G401 (cell line): ENCODE results near the gene AFP. TPM values are rescaled to one million over a fixed set of nuclear protein-coding genes. Genes with fewer than 3 reads are reported as not detected.

Experiments used
- DNase-seq: peaks from one replicate; pipeline ENCODE4 v3.0.0-alpha.2; 2015; ENCODE audit warnings: low spot score
- in situ Hi-C: cut with HindIII; loops from 2 replicates; pipeline ENCODE4 v1.10.0; 2016; ENCODE audit warnings: low sequenced_read_pairs, mixed read lengths
- total RNA-seq: library from RNA; depleted of rRNA; stranded (reverse); fragments of >200 nt; shearing (Covaris generic); gene quantifications from 2 replicates; pipeline ENCODE4 v1.2.3, GENCODE V29; 2014

The AFP gene
- total RNA-seq, 1 experiment from 2014 or later = not detected

DNA sequence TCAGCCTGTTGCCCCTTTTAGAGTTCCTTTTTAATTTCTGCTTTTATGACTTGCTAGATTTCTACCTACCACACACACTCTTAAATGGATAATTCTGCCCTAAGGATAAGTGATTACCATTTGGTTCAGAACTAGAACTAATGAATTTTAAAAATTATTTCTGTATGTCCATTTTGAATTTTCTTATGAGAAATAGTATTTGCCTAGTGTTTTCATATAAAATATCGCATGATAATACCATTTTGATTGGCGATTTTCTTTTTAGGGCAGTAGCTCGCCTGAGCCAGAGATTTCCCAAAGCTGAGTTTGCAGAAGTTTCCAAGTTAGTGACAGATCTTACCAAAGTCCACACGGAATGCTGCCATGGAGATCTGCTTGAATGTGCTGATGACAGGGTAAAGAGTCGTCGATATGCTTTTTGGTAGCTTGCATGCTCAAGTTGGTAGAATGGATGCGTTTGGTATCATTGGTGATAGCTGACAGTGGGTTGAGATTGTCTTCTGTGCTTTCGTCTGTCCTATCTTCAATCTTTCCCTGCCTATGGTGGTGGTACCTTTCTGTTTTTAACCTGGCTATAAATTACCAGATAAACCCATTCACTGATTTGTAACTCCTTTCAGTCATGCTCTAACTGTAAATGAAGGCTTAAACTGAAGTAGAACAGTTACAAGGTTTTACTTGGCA lies 24.1 kb upstream of the AFP start:
- in situ Hi-C loops = no loop called here
- DNase-seq = no peak

- in situ Hi-C loops = no loop called here
- DNase-seq = no peak
Observed at GRCh38 chr4:73413294-73413755, 22.7 kb upstream of the AFP start.

GRCh38 chr4:73414936-73415271 lies 21.1 kb upstream of the AFP start:
- DNase-seq = no peak
- in situ Hi-C loops = no loop called here

DNA sequence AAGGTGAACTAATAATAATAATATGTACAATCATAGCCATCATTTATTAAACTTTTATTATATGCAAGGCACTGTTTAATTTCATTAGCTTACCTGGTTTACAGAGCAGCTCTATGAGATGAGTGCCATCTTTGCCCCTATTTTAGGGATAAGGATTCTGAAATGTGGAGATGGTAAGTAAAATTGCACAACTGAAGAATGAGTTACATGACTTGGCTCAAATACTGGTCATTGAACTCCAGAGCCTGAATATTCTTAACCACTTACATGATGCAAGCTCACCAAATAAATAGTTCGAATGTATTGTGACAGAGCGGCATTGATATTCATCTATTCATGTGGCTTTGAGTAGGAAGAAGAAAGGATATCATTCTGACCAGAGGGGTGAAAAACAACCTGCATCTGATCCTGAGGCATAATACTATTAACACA lies 20.2 kb upstream of the AFP start:
- DNase-seq = no peak
- in situ Hi-C loops = no loop called here

DNA sequence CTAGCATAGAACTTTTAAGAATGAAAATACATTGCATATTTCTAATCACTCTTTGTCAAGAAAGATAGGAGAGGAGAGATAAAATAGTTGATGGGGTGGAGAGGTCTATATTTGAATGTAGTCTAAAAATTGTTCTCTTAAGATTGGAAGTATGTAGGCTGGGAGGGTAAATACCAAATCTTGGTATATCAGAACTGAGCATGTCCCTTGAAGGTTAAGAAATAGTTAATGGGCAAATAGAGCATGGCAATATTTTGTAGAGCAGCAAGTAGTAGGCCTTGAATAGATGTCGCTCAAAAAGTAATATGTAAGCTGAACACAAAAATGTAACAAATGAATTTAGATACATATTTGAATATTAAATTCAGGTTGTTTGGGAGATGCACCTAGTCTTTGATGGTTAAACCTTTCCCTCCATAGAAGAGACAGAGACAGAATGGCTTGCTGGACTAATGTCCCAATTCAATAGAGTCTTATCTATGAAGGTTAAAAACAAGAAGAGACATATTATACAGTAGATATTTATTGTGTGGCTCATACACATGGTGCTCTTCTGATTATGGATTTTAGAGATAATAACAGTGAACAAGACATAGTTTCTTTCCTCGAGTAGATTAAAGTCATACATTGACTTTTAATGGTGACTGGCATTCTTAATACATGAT lies 19.5 kb upstream of the AFP start:
- DNase-seq = no peak
- in situ Hi-C loops = no loop called here

DNA sequence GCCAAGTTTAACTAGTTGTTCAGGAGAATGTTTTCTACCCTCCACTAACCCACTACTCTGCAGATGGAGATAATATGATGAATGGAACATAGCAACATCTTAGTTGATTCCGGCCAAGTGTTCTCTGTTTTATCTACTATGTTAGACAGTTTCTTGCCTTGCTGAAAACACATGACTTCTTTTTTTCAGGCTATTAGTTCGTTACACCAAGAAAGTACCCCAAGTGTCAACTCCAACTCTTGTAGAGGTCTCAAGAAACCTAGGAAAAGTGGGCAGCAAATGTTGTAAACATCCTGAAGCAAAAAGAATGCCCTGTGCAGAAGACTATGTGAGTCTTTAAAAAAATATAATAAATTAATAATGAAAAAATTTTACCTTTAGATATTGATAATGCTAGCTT lies 18.7 kb upstream of the AFP start:
- DNase-seq = no peak
- in situ Hi-C loops = no loop called here

DNA sequence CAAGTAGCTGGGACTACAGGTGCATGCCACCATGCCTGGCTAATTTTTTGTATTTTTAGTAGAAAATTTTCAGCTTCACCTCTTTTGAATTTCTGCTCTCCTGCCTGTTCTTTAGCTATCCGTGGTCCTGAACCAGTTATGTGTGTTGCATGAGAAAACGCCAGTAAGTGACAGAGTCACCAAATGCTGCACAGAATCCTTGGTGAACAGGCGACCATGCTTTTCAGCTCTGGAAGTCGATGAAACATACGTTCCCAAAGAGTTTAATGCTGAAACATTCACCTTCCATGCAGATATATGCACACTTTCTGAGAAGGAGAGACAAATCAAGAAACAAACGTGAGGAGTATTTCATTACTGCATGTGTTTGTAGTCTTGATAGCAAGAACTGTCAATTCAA lies 18.0 kb upstream of the AFP start:
- DNase-seq = no peak
- in situ Hi-C loops = no loop called here

DNA sequence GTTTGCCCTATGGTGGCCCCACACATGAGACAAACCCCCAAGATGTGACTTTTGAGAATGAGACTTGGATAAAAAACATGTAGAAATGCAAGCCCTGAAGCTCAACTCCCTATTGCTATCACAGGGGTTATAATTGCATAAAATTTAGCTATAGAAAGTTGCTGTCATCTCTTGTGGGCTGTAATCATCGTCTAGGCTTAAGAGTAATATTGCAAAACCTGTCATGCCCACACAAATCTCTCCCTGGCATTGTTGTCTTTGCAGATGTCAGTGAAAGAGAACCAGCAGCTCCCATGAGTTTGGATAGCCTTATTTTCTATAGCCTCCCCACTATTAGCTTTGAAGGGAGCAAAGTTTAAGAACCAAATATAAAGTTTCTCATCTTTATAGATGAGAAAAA lies 17.3 kb upstream of the AFP start:
- no peak for DNase-seq
- in situ Hi-C loops = no loop called here

DNA sequence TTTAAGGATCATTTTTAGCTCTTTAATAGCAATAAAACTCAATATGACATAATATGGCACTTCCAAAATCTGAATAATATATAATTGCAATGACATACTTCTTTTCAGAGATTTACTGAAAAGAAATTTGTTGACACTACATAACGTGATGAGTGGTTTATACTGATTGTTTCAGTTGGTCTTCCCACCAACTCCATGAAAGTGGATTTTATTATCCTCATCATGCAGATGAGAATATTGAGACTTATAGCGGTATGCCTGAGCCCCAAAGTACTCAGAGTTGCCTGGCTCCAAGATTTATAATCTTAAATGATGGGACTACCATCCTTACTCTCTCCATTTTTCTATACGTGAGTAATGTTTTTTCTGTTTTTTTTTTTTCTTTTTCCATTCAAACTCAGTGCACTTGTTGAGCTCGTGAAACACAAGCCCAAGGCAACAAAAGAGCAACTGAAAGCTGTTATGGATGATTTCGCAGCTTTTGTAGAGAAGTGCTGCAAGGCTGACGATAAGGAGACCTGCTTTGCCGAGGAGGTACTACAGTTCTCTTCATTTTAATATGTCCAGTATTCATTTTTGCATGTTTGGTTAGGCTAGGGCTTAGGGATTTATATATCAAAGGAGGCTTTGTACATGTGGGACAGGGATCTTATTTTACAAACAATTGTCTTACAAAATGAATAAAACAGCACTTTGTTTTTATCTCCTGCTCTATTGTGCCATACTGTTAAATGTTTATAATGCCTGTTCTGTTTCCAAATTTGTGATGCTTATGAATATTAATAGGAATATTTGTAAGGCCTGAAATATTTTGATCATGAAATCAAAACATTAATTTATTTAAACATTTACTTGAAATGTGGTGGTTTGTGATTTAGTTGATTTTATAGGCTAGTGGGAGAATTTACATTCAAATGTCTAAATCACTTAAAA lies 16.6 kb upstream of the AFP start:
- in situ Hi-C loops = no loop called here
- DNase-seq = no peak

- in situ Hi-C loops = no loop called here
Observed at GRCh38 chr4:73420615-73421014, 15.4 kb upstream of the AFP start.

GRCh38 chr4:73421708-73422457 lies 14.1 kb upstream of the AFP start:
- no peak for DNase-seq
- in situ Hi-C loops = no loop called here

More at GRCh38 chr4:73420615-73421014, 15.4 kb upstream of the AFP start:
- DNase-seq = no peak

GRCh38 chr4:73422458-73422752 lies 13.6 kb upstream of the AFP start:
- no peak for DNase-seq
- in situ Hi-C loops = no loop called here

DNA sequence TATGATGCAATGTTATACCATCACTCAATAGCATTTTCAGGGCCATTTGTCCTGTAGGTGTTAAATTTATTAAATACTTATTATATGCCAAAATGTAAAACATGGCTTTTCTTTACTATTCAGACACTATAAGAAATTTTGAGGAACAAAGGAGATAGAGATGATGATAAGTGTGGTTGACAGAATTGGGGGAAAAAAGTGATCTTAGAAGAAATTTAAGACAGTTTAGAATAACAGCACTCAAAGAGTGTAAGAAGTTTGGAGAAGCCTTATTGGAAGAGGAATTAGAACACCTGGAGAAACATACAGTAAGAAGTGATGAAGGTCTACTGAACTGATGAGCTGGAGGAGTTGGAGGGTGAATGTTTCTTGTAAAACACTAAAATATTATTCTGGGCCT lies 12.8 kb upstream of the AFP start:
- in situ Hi-C loops = no loop called here
- no peak for DNase-seq

GRCh38 chr4:73426666-73427065 lies 9.4 kb upstream of the AFP start:
- DNase-seq = no peak
- in situ Hi-C loops = no loop called here

GRCh38 chr4:73429118-73429517 lies 6.9 kb upstream of the AFP start:
- DNase-seq = no peak
- in situ Hi-C loops = no loop called here

GRCh38 chr4:73429826-73430587 lies 6.0 kb upstream of the AFP start:
- DNase-seq = no peak
- in situ Hi-C loops = no loop called here

- no peak for DNase-seq
- in situ Hi-C loops = no loop called here
Observed at GRCh38 chr4:73431813-73432168, 4.2 kb upstream of the AFP start.

DNA sequence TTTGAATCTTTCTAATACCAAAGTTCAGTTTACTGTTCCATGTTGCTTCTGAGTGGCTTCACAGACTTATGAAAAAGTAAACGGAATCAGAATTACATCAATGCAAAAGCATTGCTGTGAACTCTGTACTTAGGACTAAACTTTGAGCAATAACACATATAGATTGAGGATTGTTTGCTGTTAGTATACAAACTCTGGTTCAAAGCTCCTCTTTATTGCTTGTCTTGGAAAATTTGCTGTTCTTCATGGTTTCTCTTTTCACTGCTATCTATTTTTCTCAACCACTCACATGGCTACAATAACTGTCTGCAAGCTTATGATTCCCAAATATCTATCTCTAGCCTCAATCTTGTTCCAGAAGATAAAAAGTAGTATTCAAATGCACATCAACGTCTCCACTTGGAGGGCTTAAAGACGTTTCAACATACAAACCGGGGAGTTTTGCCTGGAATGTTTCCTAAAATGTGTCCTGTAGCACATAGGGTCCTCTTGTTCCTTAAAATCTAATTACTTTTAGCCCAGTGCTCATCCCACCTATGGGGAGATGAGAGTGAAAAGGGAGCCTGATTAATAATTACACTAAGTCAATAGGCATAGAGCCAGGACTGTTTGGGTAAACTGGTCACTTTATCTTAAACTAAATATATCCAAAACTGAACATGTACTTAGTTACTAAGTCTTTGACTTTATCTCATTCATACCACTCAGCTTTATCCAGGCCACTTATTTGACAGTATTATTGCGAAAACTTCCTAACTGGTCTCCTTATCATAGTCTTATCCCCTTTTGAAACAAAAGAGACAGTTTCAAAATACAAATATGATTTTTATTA lies 3.6 kb upstream of the AFP start:
- in situ Hi-C loops = no loop called here
- no peak for DNase-seq
